PC-3 (cell line): ENCODE results near the gene CADPS2. TPM values are rescaled to one million over a fixed set of nuclear protein-coding genes. Genes with fewer than 3 reads are reported as not detected.

ENCODE experiments used
- ATAC-seq: fragments of 200-7000 bp; cut with Tn5 transposase; 2 replicates; pipeline ENCODE4 v1.9.1; 2020; ENCODE audit warnings: mild to moderate bottlenecking, moderate library complexity
- BruUV-seq: library from RNA; stranded (reverse); fragments of 400-500 nt; replicated peaks from 2 replicates; lab custom pipeline; 2021; lab: Mats Ljungman, UMichigan
- CTCF ChIA-PET: fragments of 300-600 bp; sonication (Branson Sonifier 250); formaldehyde crosslinking; loops from one replicate; lab custom pipeline; 2022; ENCODE audit warnings: antibody characterized with exemption; lab: Charles Lee
- POLR2A ChIA-PET: fragments of 300-600 bp; sonication (Branson Sonifier 250); formaldehyde crosslinking; loops from one replicate; lab custom pipeline; 2022; ENCODE audit warnings: antibody characterized with exemption; ENCODE audit not compliant: unreplicated experiment; lab: Charles Lee
- DNase-seq: peaks from one replicate; pipeline ENCODE4 v3.0.0-alpha.2; 2015
- H2AFZ ChIP-seq: fragments of 300-600 bp; sonication (generic); 2 replicates; pipeline ENCODE4 v1.6.0; 2016; ENCODE audit warnings: antibody characterized with exemption, low read length
- H3F3A ChIP-seq: fragments of 300-600 bp; sonication (generic); one replicate; pipeline ENCODE4 v1.6.0; 2017; ENCODE audit warnings: antibody characterized with exemption, low read length, control low read depth, mild to moderate bottlenecking; ENCODE audit not compliant: unreplicated experiment
- H3K27ac ChIP-seq: fragments of 300-600 bp; sonication (generic); 2 replicates; pipeline ENCODE4 v1.5.1; 2016; ENCODE audit warnings: mild to moderate bottlenecking, low read length
- H3K27me3 ChIP-seq: fragments of 300-600 bp; sonication (generic); 2 replicates; pipeline ENCODE4 v1.6.1; 2016; ENCODE audit warnings: low read length, mixed read lengths
- H3K36me3 ChIP-seq: fragments of 300-600 bp; sonication (generic); 2 replicates; pipeline ENCODE4 v1.6.1; 2016; ENCODE audit warnings: low read depth, mixed run types, low read length, mixed read lengths
- H3K4me1 ChIP-seq: fragments of 300-600 bp; sonication (generic); 2 replicates; pipeline ENCODE4 v1.5.1; 2016; ENCODE audit warnings: low read length; ENCODE audit not compliant: insufficient read depth
- H3K4me2 ChIP-seq: fragments of 300-600 bp; sonication (generic); 2 replicates; pipeline ENCODE4 v1.6.0; 2016; ENCODE audit warnings: low read length
- H3K4me3 ChIP-seq: fragments of 300-600 bp; sonication (generic); 2 replicates; pipeline ENCODE4 v1.5.1; 2016; ENCODE audit warnings: mild to moderate bottlenecking, low read length, mixed read lengths
- H3K79me2 ChIP-seq: fragments of 300-600 bp; sonication (generic); 2 replicates; pipeline ENCODE4 v1.6.1; 2017; ENCODE audit warnings: low read length, mixed read lengths
- H3K9ac ChIP-seq: fragments of 300-600 bp; sonication (generic); 2 replicates; pipeline ENCODE4 v1.6.0; 2016; ENCODE audit warnings: mild to moderate bottlenecking, low read length
- H3K9me2 ChIP-seq: fragments of 300-600 bp; sonication (generic); replicated peaks from 2 replicates; pipeline ENCODE4 v1.6.1; 2016; ENCODE audit warnings: mixed run types, low read length, mixed read lengths
- H3K9me3 ChIP-seq: fragments of 300-600 bp; sonication (generic); 2 replicates; pipeline ENCODE4 v1.6.1; 2016; ENCODE audit warnings: low read length, mixed read lengths
- H4K20me1 ChIP-seq: fragments of 300-600 bp; sonication (generic); 2 replicates; pipeline ENCODE4 v1.6.1; 2016; ENCODE audit warnings: low read length, mixed read lengths
- EZH2 ChIP-seq: fragments of 300-600 bp; sonication (generic); IDR thresholded peaks from one replicate; pipeline ENCODE4 v1.6.1; 2017; ENCODE audit warnings: antibody characterized with exemption, mild to moderate bottlenecking, low read length; ENCODE audit not compliant: unreplicated experiment
- EZH2phosphoT487 ChIP-seq: fragments of 300-600 bp; sonication (generic); IDR thresholded peaks from 2 replicates; pipeline ENCODE4 v1.6.1; 2018; ENCODE audit warnings: mild to moderate bottlenecking, antibody characterized with exemption, low read length, borderline replicate concordance
- intact Hi-C: fragments of 100-400 bp; cut with micrococcal nuclease; formaldehyde crosslinking; loops from 2 replicates; pipeline ENCODE4 v1.9.0; 2023
- total RNA-seq: library from RNA; depleted of rRNA; stranded (reverse); fragments of >200 nt; gene quantifications from 2 replicates; pipeline ENCODE4 v1.2.3, GENCODE V29; 2014
- TF ChIP-seq, protein P1 (sequence below): fragments of 300-600 bp; sonication (generic); conservative IDR thresholded peaks from 2 replicates; pipeline ENCODE4 v1.5.1; 2017; ENCODE audit warnings: antibody characterized with exemption, low read depth, mild to moderate bottlenecking, low read length

The CADPS2 gene
- total RNA-seq, 1 experiment from 2014 or later, result 9.4 TPM

DNA sequence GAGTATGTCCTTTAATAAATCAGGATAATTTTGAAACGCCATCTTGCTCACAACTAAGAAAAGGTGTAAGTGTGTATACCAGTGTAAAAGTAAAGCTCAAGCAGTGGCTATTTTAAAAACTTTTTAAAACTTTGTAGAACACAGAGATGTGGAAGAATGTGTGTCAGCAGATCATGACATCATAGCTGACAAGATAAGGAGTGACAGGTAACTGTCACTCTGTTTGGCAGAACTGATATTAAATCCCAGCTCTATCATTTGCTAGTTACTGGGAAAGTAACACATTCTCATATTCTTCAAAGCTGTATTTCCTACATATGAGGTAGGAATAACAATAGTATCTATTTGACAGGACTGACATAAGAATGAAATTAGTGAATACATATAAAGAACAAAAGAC is 119.7 kb downstream of the CADPS2 start:
- ChIA-PET POLR2A (no interaction called here), CTCF (no interaction called here)
- Histone ChIP-seq H3F3A (no peaks in the 10 kb centered on the region), H3K9me3 (no peaks in the 10 kb centered on the region), H3K9me2 (no peaks in the 10 kb centered on the region), H3K27me3 (no peaks in the 10 kb centered on the region), H3K4me1 (no peaks in the 10 kb centered on the region), H3K4me3 (no peak overlapping the region), H3K79me2 (no peaks in the 10 kb centered on the region), H4K20me1 (no peaks in the 10 kb centered on the region), H3K4me2 (no peak overlapping the region), H3K27ac (no peak overlapping the region), H3K9ac (no peak overlapping the region), H2AFZ (no peak overlapping the region), H3K36me3 (no peaks in the 10 kb centered on the region)
- BruUV-seq, result no TSS peak
- TF ChIP-seq EZH2 (no peak), EZH2phosphoT487 (no peak)
- intact Hi-C loops, result no loop called here
- no peak for ATAC-seq
- DNase-seq, result no peak

DNA sequence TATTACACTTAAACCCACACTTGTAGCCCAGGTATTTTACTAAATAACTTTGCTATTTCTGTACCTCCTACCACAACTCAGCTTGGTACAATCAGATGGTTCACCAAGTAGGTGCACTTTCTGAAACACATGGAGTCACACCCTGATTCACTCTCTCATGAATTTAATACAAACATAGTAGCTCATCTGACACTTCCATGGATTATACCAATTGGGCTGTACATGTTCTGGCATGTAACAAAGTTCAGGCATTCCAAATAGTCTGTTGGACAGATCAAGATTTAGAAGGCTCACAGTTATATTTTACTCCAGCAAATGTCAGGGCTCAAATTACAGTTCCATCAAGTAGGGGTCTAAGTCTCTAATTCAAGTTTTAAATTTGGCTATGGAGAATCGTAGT is 121.4 kb downstream of the CADPS2 start:
- no peak overlapping the region for H3K9ac ChIP-seq
- ChIA-PET POLR2A (no interaction called here), CTCF (no interaction called here)
- no peak overlapping the region for H2AFZ ChIP-seq
- H3K9me2 ChIP-seq, result no peaks in the 10 kb centered on the region
- H3K36me3 ChIP-seq, result no peaks in the 10 kb centered on the region
- H3K4me1 ChIP-seq, result no peaks in the 10 kb centered on the region
- TF ChIP-seq EZH2phosphoT487 (no peak), EZH2 (no peak)
- TF ChIP-seq, protein P1, sequence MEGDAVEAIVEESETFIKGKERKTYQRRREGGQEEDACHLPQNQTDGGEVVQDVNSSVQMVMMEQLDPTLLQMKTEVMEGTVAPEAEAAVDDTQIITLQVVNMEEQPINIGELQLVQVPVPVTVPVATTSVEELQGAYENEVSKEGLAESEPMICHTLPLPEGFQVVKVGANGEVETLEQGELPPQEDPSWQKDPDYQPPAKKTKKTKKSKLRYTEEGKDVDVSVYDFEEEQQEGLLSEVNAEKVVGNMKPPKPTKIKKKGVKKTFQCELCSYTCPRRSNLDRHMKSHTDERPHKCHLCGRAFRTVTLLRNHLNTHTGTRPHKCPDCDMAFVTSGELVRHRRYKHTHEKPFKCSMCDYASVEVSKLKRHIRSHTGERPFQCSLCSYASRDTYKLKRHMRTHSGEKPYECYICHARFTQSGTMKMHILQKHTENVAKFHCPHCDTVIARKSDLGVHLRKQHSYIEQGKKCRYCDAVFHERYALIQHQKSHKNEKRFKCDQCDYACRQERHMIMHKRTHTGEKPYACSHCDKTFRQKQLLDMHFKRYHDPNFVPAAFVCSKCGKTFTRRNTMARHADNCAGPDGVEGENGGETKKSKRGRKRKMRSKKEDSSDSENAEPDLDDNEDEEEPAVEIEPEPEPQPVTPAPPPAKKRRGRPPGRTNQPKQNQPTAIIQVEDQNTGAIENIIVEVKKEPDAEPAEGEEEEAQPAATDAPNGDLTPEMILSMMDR, result no peak
- H3K4me3 ChIP-seq, result no peak overlapping the region
- ATAC-seq, result no peak
- no peaks in the 10 kb centered on the region for H3K27me3 ChIP-seq
- DNase-seq, result no peak
- H4K20me1 ChIP-seq, result no peaks in the 10 kb centered on the region
- no peak overlapping the region for H3K4me2 ChIP-seq
- H3K79me2 ChIP-seq, result no peaks in the 10 kb centered on the region
- no peak overlapping the region for H3K27ac ChIP-seq
- H3K9me3 ChIP-seq, result no peaks in the 10 kb centered on the region
- intact Hi-C loops, result no loop called here
- no peaks in the 10 kb centered on the region for H3F3A ChIP-seq
- BruUV-seq, result no TSS peak

DNA sequence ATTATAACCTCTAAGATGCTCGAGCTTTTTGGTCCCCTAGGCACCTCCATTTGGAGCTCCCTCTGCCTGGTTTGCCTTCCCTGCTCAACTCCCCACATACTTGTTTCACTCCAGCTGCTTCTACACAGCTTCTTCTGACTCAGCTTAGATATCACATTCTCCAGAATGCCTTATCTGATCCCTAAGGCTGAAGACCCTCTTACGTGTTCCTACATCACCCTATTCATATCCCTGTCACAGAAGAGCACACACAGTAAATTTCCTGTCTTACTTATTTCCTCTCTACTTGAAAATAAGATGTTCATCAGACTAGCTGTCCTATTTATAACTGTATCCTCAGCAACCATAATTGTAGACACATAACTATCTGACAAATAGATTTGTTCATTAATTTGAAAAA is 122.2 kb downstream of the CADPS2 start:
- Histone ChIP-seq H3K4me1 (no peaks in the 10 kb centered on the region), H3K9ac (no peak overlapping the region), H3K9me3 (no peaks in the 10 kb centered on the region), H3K27ac (no peak overlapping the region), H3F3A (no peaks in the 10 kb centered on the region), H3K4me2 (no peak overlapping the region), H3K79me2 (no peaks in the 10 kb centered on the region), H3K36me3 (no peaks in the 10 kb centered on the region), H3K27me3 (no peaks in the 10 kb centered on the region), H2AFZ (no peak overlapping the region), H3K9me2 (no peaks in the 10 kb centered on the region), H4K20me1 (no peaks in the 10 kb centered on the region), H3K4me3 (no peak overlapping the region)
- TF ChIP-seq EZH2phosphoT487 (no peak), EZH2 (no peak)
- POLR2A ChIA-PET, result no interaction called here
- intact Hi-C loops, result no loop called here
- no TSS peak for BruUV-seq
- CTCF ChIA-PET, result no interaction called here
- ATAC-seq (no peak), DNase-seq (no peak)

DNA sequence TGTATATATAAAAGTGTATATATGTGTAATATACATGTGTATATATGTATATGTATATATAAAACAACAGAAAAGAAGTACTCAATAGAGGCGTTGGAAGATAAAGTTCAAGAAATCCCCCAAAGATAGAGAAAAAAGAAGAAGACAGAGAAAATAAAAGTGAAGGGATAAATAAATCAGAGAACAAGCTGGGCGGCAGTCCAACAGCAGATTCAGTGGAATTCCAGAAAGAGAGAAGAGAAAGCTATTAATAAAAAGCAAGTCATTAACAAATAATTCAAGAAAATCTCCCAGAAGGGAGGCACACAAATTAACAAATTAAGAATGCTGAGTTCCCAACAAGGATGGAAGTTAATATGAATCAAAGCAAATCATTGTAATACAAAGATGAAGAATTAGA is 124.2 kb downstream of the CADPS2 start:
- ATAC-seq, result no peak
- no peak for DNase-seq
- H3F3A ChIP-seq, result no peaks in the 10 kb centered on the region
- no TSS peak for BruUV-seq
- no peaks in the 10 kb centered on the region for H3K4me1 ChIP-seq
- no peak overlapping the region for H3K9ac ChIP-seq
- H2AFZ ChIP-seq, result no peak overlapping the region
- H3K9me3 ChIP-seq, result no peaks in the 10 kb centered on the region
- no peak overlapping the region for H3K27ac ChIP-seq
- no peaks in the 10 kb centered on the region for H3K36me3 ChIP-seq
- TF ChIP-seq EZH2 (no peak), EZH2phosphoT487 (no peak)
- TF ChIP-seq, protein P1, result no peak
- no peaks in the 10 kb centered on the region for H3K9me2 ChIP-seq
- H4K20me1 ChIP-seq, result no peaks in the 10 kb centered on the region
- no peak overlapping the region for H3K4me3 ChIP-seq
- H3K27me3 ChIP-seq, result no peaks in the 10 kb centered on the region
- intact Hi-C loops, result no loop called here
- POLR2A ChIA-PET, result no interaction called here
- H3K79me2 ChIP-seq, result no peaks in the 10 kb centered on the region
- CTCF ChIA-PET, result no interaction called here
- no peak overlapping the region for H3K4me2 ChIP-seq
